HUES64 (cell line): ENCODE data around the gene RNF17.
"Not testable (repeated sequence)": the region's sequence is repeated elsewhere in the genome, so short reads cannot be mapped to it uniquely, and the experiment has no call there.

ENCODE experiments used
- H3K27ac ChIP-seq: 2 replicates; pipeline ENCODE4 v1.7.0; 2013; ENCODE audit warnings: low read depth, low read length, inconsistent platforms
- H3K27me3 ChIP-seq: 2 replicates; pipeline ENCODE4 v1.6.1; 2013; ENCODE audit warnings: mild to moderate bottlenecking, low read length; ENCODE audit not compliant: insufficient read depth
- H3K36me3 ChIP-seq: 2 replicates; pipeline ENCODE4 v1.6.1; 2013; ENCODE audit warnings: mild to moderate bottlenecking, low read length; ENCODE audit not compliant: insufficient read depth
- H3K4me1 ChIP-seq: 2 replicates; pipeline ENCODE4 v1.6.1; 2013; ENCODE audit warnings: mild to moderate bottlenecking, low read length, moderate library complexity; ENCODE audit not compliant: insufficient read depth
- H3K4me3 ChIP-seq: 2 replicates; pipeline ENCODE4 v1.5.1; 2013; ENCODE audit warnings: mild to moderate bottlenecking, low read length, moderate library complexity
- H3K9ac ChIP-seq: 2 replicates; pipeline ENCODE4 v1.6.1; 2013; ENCODE audit warnings: mild to moderate bottlenecking, low read depth, low read length
- H3K9me3 ChIP-seq: 2 replicates; pipeline ENCODE4 v1.6.1; 2013; ENCODE audit warnings: low read depth, low read length; ENCODE audit not compliant: insufficient read depth
- WGBS: fragments of 150-250, 120-280 bp; methylation state at CpG from one replicate; pipeline ENCODE4 v1.1.7; 2013; ENCODE audit warnings: missing lambda C conversion rate; 5-methylcytosine and 5-hydroxymethylcytosine counted together

RNF17 gene

GRCh38 chr13:24730873-24731567, 32.9 kb upstream of the RNF17 start:
- not testable (repeated sequence) for H3K27me3 ChIP-seq, H3K9ac ChIP-seq, H3K27ac ChIP-seq, H3K36me3 ChIP-seq, H3K4me1 ChIP-seq, H3K4me3 ChIP-seq, H3K9me3 ChIP-seq
- WGBS, result 98% methylated on average over 4 of the region's 4 CpGs

GRCh38 chr13:24734950-24735349, 29.0 kb upstream of the RNF17 start:
- H3K4me3 ChIP-seq, result no peak overlapping the region
- no peaks in the 10 kb centered on the region for H3K36me3 ChIP-seq
- H3K9me3 ChIP-seq, result no peaks in the 10 kb centered on the region
- no peaks in the 10 kb centered on the region for H3K27me3 ChIP-seq
- H3K9ac ChIP-seq, result no peak overlapping the region
- 93% methylated on average over 4 of the region's 4 CpGs for WGBS
- H3K27ac ChIP-seq, result no peak overlapping the region
- no peaks in the 10 kb centered on the region for H3K4me1 ChIP-seq

- H3K9ac ChIP-seq, result no peak overlapping the region
- H3K4me1 ChIP-seq, result peaks cover 2% of the 10 kb centered on the region; the same call in 1 of the 2 replicates
- H3K36me3 ChIP-seq, result no peaks in the 10 kb centered on the region
- H3K4me3 ChIP-seq, result no peak overlapping the region
- no peaks in the 10 kb centered on the region for H3K27me3 ChIP-seq
- H3K27ac ChIP-seq, result no peak overlapping the region
- 80% methylated on average over 6 of the region's 6 CpGs for WGBS
- no peaks in the 10 kb centered on the region for H3K9me3 ChIP-seq
Observed at GRCh38 chr13:24737042-24737441, 26.9 kb upstream of the RNF17 start.

GRCh38 chr13:24738366-24738847, 25.6 kb upstream of the RNF17 start:
- Histone ChIP-seq H3K4me3 (no peak overlapping the region), H3K27me3 (peaks cover 9% of the 10 kb centered on the region), H3K27ac (no peak overlapping the region), H3K36me3 (no peaks in the 10 kb centered on the region), H3K4me1 (peaks cover 3% of the 10 kb centered on the region; the same call in 1 of the 2 replicates), H3K9ac (no peak overlapping the region), H3K9me3 (no peaks in the 10 kb centered on the region)
- 95% methylated on average over 5 of the region's 5 CpGs for WGBS

- H3K27me3 ChIP-seq, result peaks cover 28% of the 10 kb centered on the region
- no peak overlapping the region for H3K27ac ChIP-seq
- no peak overlapping the region for H3K9ac ChIP-seq
- WGBS, result 94% methylated on average over 12 of the region's 12 CpGs
- H3K9me3 ChIP-seq, result no peaks in the 10 kb centered on the region
- H3K4me3 ChIP-seq, result no peak overlapping the region
- H3K36me3 ChIP-seq, result no peaks in the 10 kb centered on the region
- H3K4me1 ChIP-seq, result peaks cover 3% of the 10 kb centered on the region; the same call in 1 of the 2 replicates
Observed at GRCh38 chr13:24740014-24740890, 23.7 kb upstream of the RNF17 start.

- H3K36me3 ChIP-seq, result no peaks in the 10 kb centered on the region
- no peak overlapping the region for H3K9ac ChIP-seq
- H3K4me3 ChIP-seq, result no peak overlapping the region
- 86% methylated on average over 10 of the region's 11 CpGs for WGBS
- peaks cover 37% of the 10 kb centered on the region for H3K27me3 ChIP-seq
- no peak overlapping the region for H3K27ac ChIP-seq
- peaks cover 3% of the 10 kb centered on the region; the same call in 1 of the 2 replicates for H3K4me1 ChIP-seq
- H3K9me3 ChIP-seq, result no peaks in the 10 kb centered on the region
Observed at GRCh38 chr13:24741016-24741662, 22.8 kb upstream of the RNF17 start.

- Histone ChIP-seq H3K4me1 (peaks cover 3% of the 10 kb centered on the region; the same call in 1 of the 2 replicates), H3K9me3 (no peaks in the 10 kb centered on the region), H3K27me3 (peaks cover 43% of the 10 kb centered on the region), H3K4me3 (no peak overlapping the region), H3K36me3 (no peaks in the 10 kb centered on the region), H3K9ac (no peak overlapping the region), H3K27ac (no peak overlapping the region)
- WGBS, result 89% methylated on average over 8 of the region's 8 CpGs
Observed at GRCh38 chr13:24741791-24742190, 22.2 kb upstream of the RNF17 start.

- Histone ChIP-seq H3K4me3 (no peak overlapping the region), H3K4me1 (peaks cover 6% of the 10 kb centered on the region; the same call in 1 of the 2 replicates), H3K9me3 (no peaks in the 10 kb centered on the region), H3K9ac (no peak overlapping the region), H3K36me3 (no peaks in the 10 kb centered on the region), H3K27me3 (peaks cover 48% of the 10 kb centered on the region), H3K27ac (no peak overlapping the region)
- WGBS, result 37% methylated on average over 5 of the region's 6 CpGs
Observed at GRCh38 chr13:24742294-24742693, 21.7 kb upstream of the RNF17 start.

- H3K4me1 ChIP-seq, result peaks cover 7% of the 10 kb centered on the region; the same call in 1 of the 2 replicates
- no peaks in the 10 kb centered on the region for H3K9me3 ChIP-seq
- H3K4me3 ChIP-seq, result no peak overlapping the region
- no peaks in the 10 kb centered on the region for H3K36me3 ChIP-seq
- 95% methylated on average over 4 of the region's 4 CpGs for WGBS
- no peak overlapping the region for H3K9ac ChIP-seq
- H3K27me3 ChIP-seq, result peaks cover 55% of the 10 kb centered on the region
- no peak overlapping the region for H3K27ac ChIP-seq
Observed at GRCh38 chr13:24742977-24743376, 21.0 kb upstream of the RNF17 start.

- peaks cover 68% of the 10 kb centered on the region for H3K27me3 ChIP-seq
- peaks cover 7% of the 10 kb centered on the region; the same call in 1 of the 2 replicates for H3K4me1 ChIP-seq
- WGBS, result 90% methylated on average over 6 of the region's 6 CpGs
Observed at GRCh38 chr13:24744247-24744646, 19.7 kb upstream of the RNF17 start.

GRCh38 chr13:24745516-24745860, 18.5 kb upstream of the RNF17 start:
- H3K4me3 ChIP-seq, result peak overlapping the region; percentile 46; the same call in 1 of the 2 replicates
- no peaks in the 10 kb centered on the region for H3K9me3 ChIP-seq
- H3K27ac ChIP-seq, result no peak overlapping the region
- H3K27me3 ChIP-seq, result peaks cover 80% of the 10 kb centered on the region
- H3K9ac ChIP-seq, result no peak overlapping the region
- peaks cover 7% of the 10 kb centered on the region; the same call in 1 of the 2 replicates for H3K4me1 ChIP-seq
- no peaks in the 10 kb centered on the region for H3K36me3 ChIP-seq
- 73% methylated on average over 24 of the region's 24 CpGs for WGBS

More at GRCh38 chr13:24744247-24744646, 19.7 kb upstream of the RNF17 start:
- no peak overlapping the region for H3K9ac ChIP-seq
- no peaks in the 10 kb centered on the region for H3K36me3 ChIP-seq
- H3K4me3 ChIP-seq, result no peak overlapping the region
- H3K9me3 ChIP-seq, result no peaks in the 10 kb centered on the region
- H3K27ac ChIP-seq, result no peak overlapping the region
